ENCODE measurements around the gene FERMT3. TPM values are rescaled to one million over a fixed set of nuclear protein-coding genes. Genes with fewer than 3 reads are reported as not detected.

The FERMT3 gene
- total and polyA plus RNA-seq, 2 of the 13 experiments (the other 11 are each of a cell fraction or from before 2014, with no cell fraction given), result 0.29 TPM; not detected in 1

DNA sequence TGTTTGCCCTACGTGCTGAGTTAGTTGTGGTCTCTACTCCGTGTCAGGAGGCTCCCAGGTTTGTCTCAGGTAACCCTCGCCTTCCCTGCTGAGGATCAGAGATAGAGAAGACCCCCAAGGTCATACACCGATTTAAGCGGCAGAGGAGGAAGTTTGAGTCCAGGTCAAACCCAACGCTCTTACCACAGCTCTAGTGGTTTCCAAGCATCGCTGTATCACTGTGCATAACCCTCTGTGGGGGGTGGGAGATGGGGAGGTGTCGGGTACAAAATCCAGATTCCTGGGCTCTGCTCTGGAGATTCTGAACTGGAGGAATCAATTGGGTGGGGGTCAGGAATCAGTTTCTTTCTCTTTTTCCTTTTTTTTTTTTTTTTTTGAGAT is 24.5 kb downstream of the FERMT3 start:
- intact Hi-C loops (cut with micrococcal nuclease; ENCODE audit: unreplicated experiment) (no loop called here), in situ Hi-C loops (cut with HindIII; ENCODE audit: extremely low pct_ligation_motif_present, low pct_unique_long_range_greater_than_20kb) (no loop called here)
- Histone ChIP-seq H3K9me3 (ENCODE audit: low read length) (no peaks in the 10 kb centered on the region), H3K9ac (ENCODE audit: insufficient read depth, low read depth, low read length) (peak overlapping the region; percentile 80), H3K4me3 (replicated peaks in 1 of 3; ENCODE audit: insufficient read depth in 1 of 3, low read depth in 2 of 3, low read length in 3 of 3) (peak overlapping the region; percentile 94 to 96 (median 95)), H2AFZ (ENCODE audit: low read length) (no peak overlapping the region), H3K27ac (ENCODE audit: extremely low read length, insufficient read depth, low read length) (peak overlapping the region; percentile 75), H4K20me1 (ENCODE audit: insufficient read depth, low read length) (no peaks in the 10 kb centered on the region), H3K4me2 (ENCODE audit: low read depth, low read length) (peak overlapping the region; percentile 88), H3K27me3 (ENCODE audit: control insufficient read depth in 1 of 2, insufficient read depth in 2 of 2, low read length in 2 of 2) (no peaks in the 10 kb centered on the region), H3K4me1 (ENCODE audit: insufficient read depth, low read length) (peaks cover 64% of the 10 kb centered on the region), H3K79me2 (ENCODE audit: insufficient read depth, low read length) (peaks cover 3% of the 10 kb centered on the region), H3K36me3 (replicated peaks in 1 of 2; ENCODE audit: control insufficient read depth in 1 of 2, insufficient read depth in 2 of 2, low read length in 2 of 2) (no peaks in the 10 kb centered on the region)
- ATAC-seq (no peak), DNase-seq (ENCODE audit: low spot score) (no peak), FAIRE-seq (peak; percentile 18)
- BruUV-seq (replicated peaks), result no TSS peak
- CTCF ChIA-PET (ENCODE audit: low intra/inter-chr PET ratio, low total read pairs), result no interaction called here
- POLR2A ChIA-PET, result interaction anchor here (1.0 to 2.6 kb wide), 2 partner anchors 10 to 39 kb away, joined by 4 to 8 read pairs; partner anchors contain the start of gene FKBP2
- WGBS (ENCODE audit: low lambda C conversion rate), result 13% methylated on average over 2 of the region's 8 CpGs
- no peak for TF ChIP-seq SRSF9 (IDR thresholded peaks at IDR 0.05; ENCODE audit: borderline replicate concordance, insufficient read depth, low read depth, low read length, poor library complexity, severe bottlenecking)
- no peak for TF ChIP-seq ZNF83 (CRISPR knock-in tag; IDR thresholded peaks at IDR 0.05; ENCODE audit: borderline replicate concordance)
- TF ChIP-seq CHCHD3 (CRISPR knock-in tag; IDR thresholded peaks at IDR 0.05), result no peak
- no peak for TF ChIP-seq ZSCAN20 (CRISPR knock-in tag; IDR thresholded peaks at IDR 0.05; ENCODE audit: borderline replicate concordance)
- TF ChIP-seq, protein P1, sequence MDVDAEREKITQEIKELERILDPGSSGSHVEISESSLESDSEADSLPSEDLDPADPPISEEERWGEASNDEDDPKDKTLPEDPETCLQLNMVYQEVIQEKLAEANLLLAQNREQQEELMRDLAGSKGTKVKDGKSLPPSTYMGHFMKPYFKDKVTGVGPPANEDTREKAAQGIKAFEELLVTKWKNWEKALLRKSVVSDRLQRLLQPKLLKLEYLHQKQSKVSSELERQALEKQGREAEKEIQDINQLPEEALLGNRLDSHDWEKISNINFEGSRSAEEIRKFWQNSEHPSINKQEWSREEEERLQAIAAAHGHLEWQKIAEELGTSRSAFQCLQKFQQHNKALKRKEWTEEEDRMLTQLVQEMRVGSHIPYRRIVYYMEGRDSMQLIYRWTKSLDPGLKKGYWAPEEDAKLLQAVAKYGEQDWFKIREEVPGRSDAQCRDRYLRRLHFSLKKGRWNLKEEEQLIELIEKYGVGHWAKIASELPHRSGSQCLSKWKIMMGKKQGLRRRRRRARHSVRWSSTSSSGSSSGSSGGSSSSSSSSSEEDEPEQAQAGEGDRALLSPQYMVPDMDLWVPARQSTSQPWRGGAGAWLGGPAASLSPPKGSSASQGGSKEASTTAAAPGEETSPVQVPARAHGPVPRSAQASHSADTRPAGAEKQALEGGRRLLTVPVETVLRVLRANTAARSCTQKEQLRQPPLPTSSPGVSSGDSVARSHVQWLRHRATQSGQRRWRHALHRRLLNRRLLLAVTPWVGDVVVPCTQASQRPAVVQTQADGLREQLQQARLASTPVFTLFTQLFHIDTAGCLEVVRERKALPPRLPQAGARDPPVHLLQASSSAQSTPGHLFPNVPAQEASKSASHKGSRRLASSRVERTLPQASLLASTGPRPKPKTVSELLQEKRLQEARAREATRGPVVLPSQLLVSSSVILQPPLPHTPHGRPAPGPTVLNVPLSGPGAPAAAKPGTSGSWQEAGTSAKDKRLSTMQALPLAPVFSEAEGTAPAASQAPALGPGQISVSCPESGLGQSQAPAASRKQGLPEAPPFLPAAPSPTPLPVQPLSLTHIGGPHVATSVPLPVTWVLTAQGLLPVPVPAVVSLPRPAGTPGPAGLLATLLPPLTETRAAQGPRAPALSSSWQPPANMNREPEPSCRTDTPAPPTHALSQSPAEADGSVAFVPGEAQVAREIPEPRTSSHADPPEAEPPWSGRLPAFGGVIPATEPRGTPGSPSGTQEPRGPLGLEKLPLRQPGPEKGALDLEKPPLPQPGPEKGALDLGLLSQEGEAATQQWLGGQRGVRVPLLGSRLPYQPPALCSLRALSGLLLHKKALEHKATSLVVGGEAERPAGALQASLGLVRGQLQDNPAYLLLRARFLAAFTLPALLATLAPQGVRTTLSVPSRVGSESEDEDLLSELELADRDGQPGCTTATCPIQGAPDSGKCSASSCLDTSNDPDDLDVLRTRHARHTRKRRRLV (CRISPR knock-in tag; IDR thresholded peaks at IDR 0.05), result no peak
- no peak for TF ChIP-seq ZNF142 (CRISPR knock-in tag; IDR thresholded peaks at IDR 0.05)
- TF ChIP-seq, protein P2, sequence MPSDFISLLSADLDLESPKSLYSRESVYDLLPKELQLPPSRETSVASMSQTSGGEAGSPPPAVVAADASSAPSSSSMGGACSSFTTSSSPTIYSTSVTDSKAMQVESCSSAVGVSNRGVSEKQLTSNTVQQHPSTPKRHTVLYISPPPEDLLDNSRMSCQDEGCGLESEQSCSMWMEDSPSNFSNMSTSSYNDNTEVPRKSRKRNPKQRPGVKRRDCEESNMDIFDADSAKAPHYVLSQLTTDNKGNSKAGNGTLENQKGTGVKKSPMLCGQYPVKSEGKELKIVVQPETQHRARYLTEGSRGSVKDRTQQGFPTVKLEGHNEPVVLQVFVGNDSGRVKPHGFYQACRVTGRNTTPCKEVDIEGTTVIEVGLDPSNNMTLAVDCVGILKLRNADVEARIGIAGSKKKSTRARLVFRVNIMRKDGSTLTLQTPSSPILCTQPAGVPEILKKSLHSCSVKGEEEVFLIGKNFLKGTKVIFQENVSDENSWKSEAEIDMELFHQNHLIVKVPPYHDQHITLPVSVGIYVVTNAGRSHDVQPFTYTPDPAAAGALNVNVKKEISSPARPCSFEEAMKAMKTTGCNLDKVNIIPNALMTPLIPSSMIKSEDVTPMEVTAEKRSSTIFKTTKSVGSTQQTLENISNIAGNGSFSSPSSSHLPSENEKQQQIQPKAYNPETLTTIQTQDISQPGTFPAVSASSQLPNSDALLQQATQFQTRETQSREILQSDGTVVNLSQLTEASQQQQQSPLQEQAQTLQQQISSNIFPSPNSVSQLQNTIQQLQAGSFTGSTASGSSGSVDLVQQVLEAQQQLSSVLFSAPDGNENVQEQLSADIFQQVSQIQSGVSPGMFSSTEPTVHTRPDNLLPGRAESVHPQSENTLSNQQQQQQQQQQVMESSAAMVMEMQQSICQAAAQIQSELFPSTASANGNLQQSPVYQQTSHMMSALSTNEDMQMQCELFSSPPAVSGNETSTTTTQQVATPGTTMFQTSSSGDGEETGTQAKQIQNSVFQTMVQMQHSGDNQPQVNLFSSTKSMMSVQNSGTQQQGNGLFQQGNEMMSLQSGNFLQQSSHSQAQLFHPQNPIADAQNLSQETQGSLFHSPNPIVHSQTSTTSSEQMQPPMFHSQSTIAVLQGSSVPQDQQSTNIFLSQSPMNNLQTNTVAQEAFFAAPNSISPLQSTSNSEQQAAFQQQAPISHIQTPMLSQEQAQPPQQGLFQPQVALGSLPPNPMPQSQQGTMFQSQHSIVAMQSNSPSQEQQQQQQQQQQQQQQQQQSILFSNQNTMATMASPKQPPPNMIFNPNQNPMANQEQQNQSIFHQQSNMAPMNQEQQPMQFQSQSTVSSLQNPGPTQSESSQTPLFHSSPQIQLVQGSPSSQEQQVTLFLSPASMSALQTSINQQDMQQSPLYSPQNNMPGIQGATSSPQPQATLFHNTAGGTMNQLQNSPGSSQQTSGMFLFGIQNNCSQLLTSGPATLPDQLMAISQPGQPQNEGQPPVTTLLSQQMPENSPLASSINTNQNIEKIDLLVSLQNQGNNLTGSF (CRISPR knock-in tag; IDR thresholded peaks at IDR 0.05), result no peak
